Caco-2 (cell line): Measurements from ENCODE around the gene NAA80. TPM values are rescaled to one million over a fixed set of nuclear protein-coding genes. Genes with fewer than 3 reads are reported as not detected.
A peak's percentile ranks its signal among the peaks of the same experiment; 100 is the strongest.

Experiments
- BruUV-seq: library from RNA; stranded (reverse); fragments of 400-500 nt; replicated peaks from 2 replicates; lab custom pipeline; 2021; lab: Mats Ljungman, UMichigan
- CTCF ChIA-PET: fragments of 300-600 bp; sonication (Branson Sonifier 250); formaldehyde crosslinking; loops from one replicate; lab custom pipeline; 2022; ENCODE audit warnings: antibody characterized with exemption; lab: Charles Lee
- POLR2A ChIA-PET: fragments of 300-600 bp; sonication (Branson Sonifier 250); formaldehyde crosslinking; loops from one replicate; lab custom pipeline; 2022; ENCODE audit warnings: antibody characterized with exemption; lab: Charles Lee
- DNase-seq, 2 experiments: peaks; one replicate each; pipeline versions ENCODE4 v3.0.0 to v3.0.0-alpha.2; 2020 to 2022
- H3K27me3 ChIP-seq: replicated peaks from 2 replicates; pipeline ENCODE4 v1.6.0; 2011; ENCODE audit warnings: low read length; ENCODE audit not compliant: control insufficient read depth, insufficient read depth
- H3K36me3 ChIP-seq: 2 replicates; pipeline ENCODE4 v1.5.1; 2011; ENCODE audit warnings: low read length; ENCODE audit not compliant: control insufficient read depth, insufficient read depth
- H3K4me1 ChIP-seq: fragments of 250-450 bp; sonication (Bioruptor Pico); 2 replicates; pipeline ENCODE4 v1.5.1; 2020; ENCODE audit warnings: mild to moderate bottlenecking
- H3K4me3 ChIP-seq: 2 replicates; pipeline ENCODE4 v1.5.1; 2011; ENCODE audit warnings: low read depth, mild to moderate bottlenecking, control low read depth, low read length
- H3K9me3 ChIP-seq: fragments of 250-450 bp; sonication (Bioruptor Pico); 2 replicates; pipeline ENCODE4 v1.5.1; 2020; ENCODE audit warnings: mild to moderate bottlenecking, moderate library complexity
- H3K27ac Mint-ChIP-seq: one replicate; pipeline ENCODE4 v1.8.0; 2022; ENCODE audit warnings: mixed read lengths; ENCODE audit not compliant: unreplicated experiment
- H3K27me3 Mint-ChIP-seq: one replicate; pipeline ENCODE4 v1.8.0; 2022; ENCODE audit warnings: mixed read lengths; ENCODE audit not compliant: insufficient read depth, unreplicated experiment
- H3K36me3 Mint-ChIP-seq: one replicate; pipeline ENCODE4 v1.8.0; 2022; ENCODE audit warnings: mild to moderate bottlenecking, mixed read lengths; ENCODE audit not compliant: insufficient read depth, unreplicated experiment
- H3K4me1 Mint-ChIP-seq: one replicate; pipeline ENCODE4 v1.8.0; 2022; ENCODE audit warnings: low read depth, mixed read lengths; ENCODE audit not compliant: unreplicated experiment
- H3K4me3 Mint-ChIP-seq: one replicate; pipeline ENCODE4 v1.8.0; 2022; ENCODE audit warnings: mild to moderate bottlenecking, moderate library complexity, mixed read lengths; ENCODE audit not compliant: unreplicated experiment
- H3K9me3 Mint-ChIP-seq: one replicate; pipeline ENCODE4 v1.8.0; 2022; ENCODE audit warnings: mixed read lengths; ENCODE audit not compliant: unreplicated experiment
- intact Hi-C: fragments of 100-400 bp; cut with micrococcal nuclease; formaldehyde crosslinking; loops from one replicate; pipeline ENCODE4 v1.10.0; 2022; ENCODE audit not compliant: unreplicated experiment
- total RNA-seq: library from RNA; stranded (reverse); gene quantifications from 2 replicates; pipeline ENCODE4 v1.2.3, GENCODE V29; 2022
- TF ChIP-seq, protein P1 (sequence below), 2 experiments: fragments of 200-600 bp in 1 of 2; IDR thresholded peaks; 1 replicate in 1 of 2; 2 replicates in 1 of 2; pipeline versions ENCODE4 v1.5.1 to v1.8.0; 2011 to 2022; ENCODE audit warnings: antibody characterized with exemption in 1 of 2, control low read depth in 1 of 2, inconsistent platforms in 1 of 2, low read depth in 1 of 2, low read length in 1 of 2, mild to moderate bottlenecking in 1 of 2, moderate library complexity in 1 of 2; ENCODE audit not compliant: insufficient read depth in 1 of 2, severe bottlenecking in 1 of 2, unreplicated experiment in 1 of 2

NAA80 gene
- total RNA-seq, 1 experiment from 2014 or later, result 8.2 TPM

DNA sequence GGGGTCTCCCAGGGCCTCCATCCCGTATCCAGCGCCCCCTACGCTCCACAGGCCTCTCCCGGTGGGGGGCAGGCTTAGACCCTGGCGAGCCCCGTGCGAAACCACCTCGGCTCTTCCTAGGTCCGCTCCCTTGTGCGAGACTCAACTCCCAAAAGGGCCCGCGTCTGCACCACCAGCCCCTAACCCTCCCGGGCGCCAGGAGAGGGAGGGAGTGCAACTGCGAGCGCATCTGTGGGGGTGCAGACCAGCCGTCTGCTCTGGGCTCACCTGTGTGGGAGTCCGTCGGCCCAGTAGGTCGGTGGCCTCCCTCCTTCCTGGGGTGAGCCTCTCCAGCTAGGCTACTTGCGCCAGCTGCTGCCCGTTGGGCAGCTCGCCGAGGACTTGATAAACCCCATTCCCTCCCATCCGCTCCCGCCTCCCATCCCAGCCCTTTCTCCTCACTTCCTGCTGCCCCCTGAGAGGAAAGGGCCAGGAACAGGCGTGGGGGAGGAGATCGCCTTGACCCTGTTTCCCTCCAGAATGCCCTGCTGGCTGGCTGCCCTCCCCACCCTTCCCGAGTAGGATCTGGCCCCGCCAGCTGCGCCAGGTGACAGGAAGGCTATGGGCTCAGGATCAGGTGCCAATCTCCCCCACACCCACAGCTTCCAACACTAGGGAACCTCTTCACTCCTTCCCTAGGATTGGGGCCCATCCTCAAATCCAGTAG is 23.3 kb upstream of the NAA80 start, which contains the start of gene HYAL2:
Gene HYAL2, minus strand, starts transcription at position 360 of the 706 bp plus-strand sequence. CDS start 2,256 bp downstream, outside the sequence.
- H3K4me1 ChIP-seq, result peaks cover 22% of the 10 kb centered on the region

DNA sequence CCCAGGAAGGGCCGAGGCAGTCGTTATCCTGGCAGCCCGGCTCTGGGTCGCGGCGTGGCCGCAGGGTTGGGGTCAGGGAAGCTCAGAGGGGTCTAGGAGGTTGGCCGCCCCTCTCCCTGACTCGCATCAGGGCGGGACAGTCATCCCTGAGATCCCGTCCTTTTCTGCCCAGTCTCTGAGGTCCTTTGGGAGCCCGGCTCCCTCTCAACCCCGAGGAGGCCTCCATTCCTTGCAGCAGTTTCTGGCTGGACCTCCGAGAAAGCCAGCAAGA is 22.8 kb upstream of the NAA80 start:
- peaks cover 27% of the 10 kb centered on the region for H3K4me1 ChIP-seq
- no peak for DNase-seq
- Mint-ChIP-seq H3K36me3 (peaks cover 40% of the 10 kb centered on the region), H3K4me3 (peak overlapping the region; percentile 81), H3K27ac (peak overlapping the region; percentile 96), H3K4me1 (peaks cover under 1% of the 10 kb centered on the region), H3K9me3 (no peaks in the 10 kb centered on the region), H3K27me3 (no peaks in the 10 kb centered on the region)
- intact Hi-C loops, result no loop called here
- TF ChIP-seq, protein P1, sequence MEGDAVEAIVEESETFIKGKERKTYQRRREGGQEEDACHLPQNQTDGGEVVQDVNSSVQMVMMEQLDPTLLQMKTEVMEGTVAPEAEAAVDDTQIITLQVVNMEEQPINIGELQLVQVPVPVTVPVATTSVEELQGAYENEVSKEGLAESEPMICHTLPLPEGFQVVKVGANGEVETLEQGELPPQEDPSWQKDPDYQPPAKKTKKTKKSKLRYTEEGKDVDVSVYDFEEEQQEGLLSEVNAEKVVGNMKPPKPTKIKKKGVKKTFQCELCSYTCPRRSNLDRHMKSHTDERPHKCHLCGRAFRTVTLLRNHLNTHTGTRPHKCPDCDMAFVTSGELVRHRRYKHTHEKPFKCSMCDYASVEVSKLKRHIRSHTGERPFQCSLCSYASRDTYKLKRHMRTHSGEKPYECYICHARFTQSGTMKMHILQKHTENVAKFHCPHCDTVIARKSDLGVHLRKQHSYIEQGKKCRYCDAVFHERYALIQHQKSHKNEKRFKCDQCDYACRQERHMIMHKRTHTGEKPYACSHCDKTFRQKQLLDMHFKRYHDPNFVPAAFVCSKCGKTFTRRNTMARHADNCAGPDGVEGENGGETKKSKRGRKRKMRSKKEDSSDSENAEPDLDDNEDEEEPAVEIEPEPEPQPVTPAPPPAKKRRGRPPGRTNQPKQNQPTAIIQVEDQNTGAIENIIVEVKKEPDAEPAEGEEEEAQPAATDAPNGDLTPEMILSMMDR (IDR thresholded peaks at IDR 0.05; ENCODE audit: insufficient read depth in 1 of 2, low read depth in 1 of 2, low read length in 1 of 2, severe bottlenecking in 1 of 2, unreplicated experiment in 1 of 2), result no peak
- TSS peak; percentile 62 for BruUV-seq
- no peaks in the 10 kb centered on the region for H3K27me3 ChIP-seq
- ChIA-PET CTCF (interaction anchor here (1.0 to 1.4 kb wide), 2 partner anchors 15 to 23 kb away, joined by 8 to 27 read pairs; partner anchors contain the start of genes HYAL3 and NAA80), POLR2A (interaction anchor here (0.6 to 1.4 kb wide), 2 partner anchors 23 to 536 kb away, joined by 4 to 12 read pairs; partner anchors contain the start of genes HYAL3 and NAA80)
- H3K36me3 ChIP-seq, result peaks cover 4% of the 10 kb centered on the region
- peak overlapping the region; percentile 58 for H3K4me3 ChIP-seq
- H3K9me3 ChIP-seq, result no peaks in the 10 kb centered on the region

More for the DNA sequence above, 23.3 kb upstream of the NAA80 start, which contains the start of gene HYAL2:
- Histone ChIP-seq H3K9me3 (no peaks in the 10 kb centered on the region), H3K4me3 (peak within 1 kb of the TSS; percentile 58), H3K36me3 (peaks cover 4% of the 10 kb centered on the region), H3K27me3 (no peaks in the 10 kb centered on the region)
- Mint-ChIP-seq H3K4me1 (no peaks in the 10 kb centered on the region), H3K27me3 (no peaks in the 10 kb centered on the region), H3K4me3 (peak within 1 kb of the TSS; percentile 81), H3K36me3 (peaks cover 40% of the 10 kb centered on the region), H3K27ac (peak within 1 kb of the TSS; percentile 96), H3K9me3 (no peaks in the 10 kb centered on the region)
- DNase-seq, result no peak
- BruUV-seq, result no TSS peak
- intact Hi-C loops, result no loop called here
- ChIA-PET POLR2A (interaction anchor here (1.4 kb wide), 1 partner anchor 23 kb away, joined by 12 read pairs; the partner anchor contains the start of genes HYAL3 and NAA80), CTCF (interaction anchor here (1.4 to 2.3 kb wide), 2 partner anchors 14 to 15 kb away, joined by 11 to 27 read pairs; no protein-coding TSS in a partner anchor)
- TF ChIP-seq, protein P1 (IDR thresholded peaks at IDR 0.05; ENCODE audit: insufficient read depth in 1 of 2, low read depth in 1 of 2, low read length in 1 of 2, severe bottlenecking in 1 of 2, unreplicated experiment in 1 of 2), result no peak

DNA sequence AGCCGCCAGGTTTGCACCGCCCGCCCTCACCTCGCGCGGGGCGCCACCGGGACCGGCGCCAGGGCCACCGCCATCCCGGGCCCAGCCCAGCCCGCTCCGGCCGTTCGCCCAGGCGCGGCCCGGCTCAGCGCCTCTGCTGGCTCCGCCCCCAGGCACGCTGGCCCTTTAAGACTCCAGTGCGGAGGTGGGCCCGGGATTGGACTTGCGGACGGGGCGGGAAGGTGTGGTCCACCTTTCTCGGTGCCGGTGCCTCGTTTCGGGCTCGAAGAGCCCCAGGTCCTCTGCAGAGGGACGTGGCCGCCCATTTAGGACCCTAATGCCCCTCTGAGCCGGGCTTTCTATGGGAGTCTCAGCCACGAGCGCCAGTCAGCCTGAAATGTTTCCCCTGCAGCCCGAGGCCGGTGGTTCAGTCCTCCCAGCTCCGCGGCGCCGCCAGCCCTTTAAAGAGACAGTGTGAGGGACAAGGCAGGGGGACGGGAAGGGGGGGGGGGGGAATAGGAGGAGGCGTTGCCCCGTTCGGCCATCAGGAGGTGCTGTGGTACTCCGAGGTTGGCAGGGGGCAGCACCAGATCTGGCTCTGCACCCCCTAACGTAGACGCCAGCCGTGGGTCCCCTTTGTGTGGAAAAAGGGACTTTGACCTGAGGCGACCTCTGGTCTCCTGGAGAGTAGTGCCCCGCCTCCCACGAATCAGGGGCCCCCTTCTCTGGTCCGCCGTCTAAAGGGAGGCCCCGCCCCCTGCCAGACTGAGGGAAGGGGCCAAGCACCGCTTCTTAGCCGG is 22.3 kb upstream of the NAA80 start:
- Histone ChIP-seq H3K9me3 (no peaks in the 10 kb centered on the region), H3K4me1 (peaks cover 33% of the 10 kb centered on the region), H3K27me3 (no peaks in the 10 kb centered on the region), H3K36me3 (peaks cover 4% of the 10 kb centered on the region), H3K4me3 (peak overlapping the region; percentile 58)
- DNase-seq, result peak; percentile 92 to 94
- Mint-ChIP-seq H3K4me3 (peak overlapping the region; percentile 81), H3K4me1 (peaks cover 6% of the 10 kb centered on the region), H3K9me3 (no peaks in the 10 kb centered on the region), H3K27ac (peak overlapping the region; percentile 96), H3K36me3 (peaks cover 37% of the 10 kb centered on the region), H3K27me3 (no peaks in the 10 kb centered on the region)
- TF ChIP-seq, protein P1 (IDR thresholded peaks at IDR 0.05; ENCODE audit: insufficient read depth in 1 of 2, low read depth in 1 of 2, low read length in 1 of 2, severe bottlenecking in 1 of 2, unreplicated experiment in 1 of 2), result peak; percentile 67 to 68
- POLR2A ChIA-PET, result interaction anchor here (0.6 to 1.4 kb wide), 4 partner anchors 16 to 536 kb away, joined by 4 to 12 read pairs (median 8); partner anchors contain the start of genes HYAL3 and NAA80
- intact Hi-C loops, result loop anchor here (1.0 kb wide), 1 partner anchor 22 kb away; the partner anchor contains the start of genes HYAL3 and NAA80
- CTCF ChIA-PET, result interaction anchor here (0.5 to 1.4 kb wide), 12 partner anchors 10 to 1720 kb away, joined by 3 to 27 read pairs (median 5); partner anchors contain the start of genes CYB561D2, GNAI2, HYAL3 and NAA80
- no TSS peak for BruUV-seq
